ENCODE data around the gene TRIM52.

TRIM52 gene

GRCh38 chr5:181224390-181225229 is 36.3 kb downstream of the TRIM52 start:
- DNase-seq (ENCODE audit: low read depth): no peak
- H3K4me3 ChIP-seq (ENCODE audit: low read depth, low read length): peak overlapping the region; percentile 70
- TF ChIP-seq CTCF (IDR thresholded peaks at IDR 0.05; ENCODE audit: low read depth, low read length) (no peak), MYC (IDR thresholded peaks at IDR 0.05; ENCODE audit: low read depth, low read length) (no peak), MAX (IDR thresholded peaks at IDR 0.05; ENCODE audit: low read depth, low read length) (no peak), POLR2A (IDR thresholded peaks at IDR 0.05; ENCODE audit: extremely low read depth, insufficient read length) (no peak)

- H3K4me3 ChIP-seq (ENCODE audit: low read depth, low read length): peak overlapping the region; percentile 70
- TF ChIP-seq MYC (IDR thresholded peaks at IDR 0.05; ENCODE audit: low read depth, low read length) (no peak), POLR2A (IDR thresholded peaks at IDR 0.05; ENCODE audit: extremely low read depth, insufficient read length) (no peak), MAX (IDR thresholded peaks at IDR 0.05; ENCODE audit: low read depth, low read length) (no peak), CTCF (IDR thresholded peaks at IDR 0.05; ENCODE audit: low read depth, low read length) (no peak)
- DNase-seq (ENCODE audit: low read depth): peak; percentile 69
These were observed 37.1 kb downstream of the TRIM52 start for GRCh38 chr5:181223729-181224389.

- peak; percentile 88 for TF ChIP-seq POLR2A (IDR thresholded peaks at IDR 0.05; ENCODE audit: extremely low read depth, insufficient read length)
- no peak for TF ChIP-seq CTCF (IDR thresholded peaks at IDR 0.05; ENCODE audit: low read depth, low read length)
- TF ChIP-seq MYC (IDR thresholded peaks at IDR 0.05; ENCODE audit: low read depth, low read length): peak; percentile 63
- TF ChIP-seq MAX (IDR thresholded peaks at IDR 0.05; ENCODE audit: low read depth, low read length): peak; percentile 74
- H3K4me3 ChIP-seq (ENCODE audit: low read depth, low read length): peak within 1 kb of the TSS; percentile 70
- DNase-seq (ENCODE audit: low read depth): peak; percentile 99
These were observed 37.8 kb downstream of the TRIM52 start, which contains the start of gene TRIM41 for GRCh38 chr5:181223058-181223728. Gene TRIM41, plus strand, starts transcription at chr5:181223281. Its CDS starts 719 bp downstream, at chr5:181224000.

- DNase-seq (ENCODE audit: low read depth): no peak
- TF ChIP-seq CTCF (IDR thresholded peaks at IDR 0.05; ENCODE audit: low read depth, low read length) (no peak), MYC (IDR thresholded peaks at IDR 0.05; ENCODE audit: low read depth, low read length) (no peak), POLR2A (IDR thresholded peaks at IDR 0.05; ENCODE audit: extremely low read depth, insufficient read length) (no peak), MAX (IDR thresholded peaks at IDR 0.05; ENCODE audit: low read depth, low read length) (no peak)
- peak overlapping the region; percentile 70 for H3K4me3 ChIP-seq (ENCODE audit: low read depth, low read length)
These were observed 38.3 kb downstream of the TRIM52 start for GRCh38 chr5:181222630-181223057.

- H3K4me3 ChIP-seq (ENCODE audit: low read depth, low read length): peak overlapping the region; percentile 70
- DNase-seq (ENCODE audit: low read depth): peak; percentile 96
- TF ChIP-seq POLR2A (IDR thresholded peaks at IDR 0.05; ENCODE audit: extremely low read depth, insufficient read length) (peak; percentile 26), MYC (IDR thresholded peaks at IDR 0.05; ENCODE audit: low read depth, low read length) (peak; percentile 71; the same call in 1 of the 2 replicates), CTCF (IDR thresholded peaks at IDR 0.05; ENCODE audit: low read depth, low read length) (no peak), MAX (IDR thresholded peaks at IDR 0.05; ENCODE audit: low read depth, low read length) (peak; percentile 50)
These were observed 38.9 kb downstream of the TRIM52 start for GRCh38 chr5:181221792-181222629.
